Ovary (tissue), 9 donors: ENCODE results near the gene LRRC14B. TPM values are rescaled to one million over a fixed set of nuclear protein-coding genes. Genes with fewer than 3 reads are reported as not detected.

Source experiments
- DNase-seq, 5 donors: peaks; one replicate each; pipeline ENCODE4 v3.0.0-alpha.2; 2019 to 2020
- H3K27ac ChIP-seq, 2 donors: fragments of 200-600 bp; one replicate each; pipeline versions ENCODE4 v1.5.1 to v1.8.0; 2019 to 2022
- H3K27me3 ChIP-seq: fragments of 200-600 bp; one replicate; pipeline ENCODE4 v1.8.0; 2022
- H3K36me3 ChIP-seq: fragments of 200-600 bp; sonication (generic); one replicate; pipeline ENCODE4 v1.5.1; 2019
- H3K4me1 ChIP-seq: one replicate; pipeline ENCODE4 v1.8.1; 2013; ENCODE audit warnings: mild to moderate bottlenecking, moderate library complexity; ENCODE audit not compliant: insufficient read depth
- H3K4me3 ChIP-seq: fragments of 200-600 bp; sonication (generic); one replicate; pipeline ENCODE4 v1.5.1; 2017
- H3K9me3 ChIP-seq, 2 donors: fragments of 200-600 bp in 1 of 2; sonication (generic) in 1 of 2; one replicate each; pipeline versions ENCODE4 v1.5.1 to v1.8.1; 2013 to 2019; ENCODE audit warnings: mild to moderate bottlenecking in 1 of 2, moderate library complexity in 1 of 2
- CTCF ChIP-seq, 3 donors: fragments of 450-650 bp in 2 of 3; fragments of 200-600 bp in 1 of 3; IDR thresholded peaks; one replicate each; pipeline versions ENCODE4 v1.5.1 to v1.8.0; 2016 to 2022; ENCODE audit warnings: antibody characterized with exemption in 3 of 3, mild to moderate bottlenecking in 1 of 3
- EP300 ChIP-seq: sonication (generic); formaldehyde crosslinking; IDR thresholded peaks from one replicate; pipeline ENCODE4 v1.6.1; 2017; ENCODE audit warnings: antibody characterized with exemption
- POLR2A ChIP-seq: fragments of 450-650 bp; IDR thresholded peaks from one replicate; pipeline ENCODE4 v1.6.1; 2017; ENCODE audit warnings: antibody characterized with exemption, mild to moderate bottlenecking, moderate library complexity
- WGBS, 3 donors: extraction: QIAGEN DNeasy Blood & Tissue Kit in 1 of 3; methylation state at CpG; one replicate each; pipeline versions ENCODE4 v1.1.5 to v1.1.7; 2013 to 2017; 5-methylcytosine and 5-hydroxymethylcytosine counted together
- intact Hi-C, 4 donors: fragments of 100-400 bp; cut with DNase I; formaldehyde crosslinking; loops; one replicate each; pipeline versions ENCODE4 v1.11.0 to v1.15.1; 2022 to 2023
- polyA plus RNA-seq, 2 donors: library from polyadenylated mRNA; stranded (reverse); fragments of 200-250 nt in 1 of 2; fragments of 350-450 nt in 1 of 2; fragmentation: Illumina TruSeq in 1 of 2; extraction: RNeasy Lipid Tissue Mini Kit (QIAGEN cat#74804) in 1 of 2; gene quantifications; one replicate each; pipeline ENCODE4 v1.2.3, GENCODE V29; 2013 to 2014
- total RNA-seq, 7 donors: library from RNA; depleted of rRNA in 2 of 7; stranded (reverse); fragments of >200 nt in 2 of 7; fragmentation: NEBNext Ultra II Directional in 3 of 7; extraction: Animal tissue kit (Norgen Biotek cat#: 25700) in 3 of 7; gene quantifications; one replicate each; pipeline versions ENCODE4 v1.1.0 to v1.2.4, GENCODE V29; 2016 to 2023
- donor health status: DM: no; HTN: no; CAD: no; lungs with moderate emphysema.
- donor health status: DM: no; HTN: no; CAD: no.
- donor health status: Bipolar disorder and iron deficiency.
- donor health status: DM: yes; HTN: yes; CAD: no.
- donor health status: DM: no; HTN: no; CAD: no.
- donor health status: DM: yes; HTN: yes; CAD: no.

LRRC14B gene
- total and polyA plus RNA-seq, 9 donors, result 0.04 to 0.92 (median 0.38) TPM; not detected in 6

DNA sequence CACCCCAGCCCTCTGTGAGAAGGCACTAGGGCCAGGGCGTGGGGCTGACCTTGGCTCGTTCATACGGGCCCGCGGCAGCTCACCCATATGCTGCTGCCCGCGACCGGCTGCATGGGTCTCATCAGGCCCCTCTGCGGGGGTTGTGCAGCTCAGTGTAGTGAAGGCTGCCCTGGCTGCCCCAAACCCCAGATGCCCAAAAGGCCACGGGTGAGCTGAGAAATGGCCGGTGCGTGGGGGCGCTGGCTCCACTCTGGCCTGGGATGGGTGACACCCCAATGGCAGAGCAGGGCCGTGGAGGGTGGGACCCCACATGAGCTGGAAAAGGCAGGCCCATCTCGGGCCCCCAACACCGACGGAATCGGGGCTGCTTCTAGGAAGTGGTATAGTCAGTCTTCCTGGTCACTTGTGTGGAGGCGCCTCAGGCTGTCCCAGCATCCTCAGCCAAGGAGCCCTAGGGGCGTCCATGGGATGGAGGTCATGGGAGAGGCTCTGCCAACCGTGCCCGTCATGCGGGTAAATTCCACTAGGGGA, 19.4 kb upstream of the LRRC14B start:
- no peak for TF ChIP-seq POLR2A
- no peak for TF ChIP-seq EP300
- no peak for TF ChIP-seq CTCF (IDR thresholded peaks at IDR 0.05)
- Histone ChIP-seq H3K4me3 (no peak overlapping the region), H3K27ac (peak overlapping the region; percentile 67 to 89), H3K9me3 (no peaks in the 10 kb centered on the region), H3K36me3 (no peaks in the 10 kb centered on the region), H3K27me3 (no peaks in the 10 kb centered on the region), H3K4me1 (peaks cover 19% of the 10 kb centered on the region)
- intact Hi-C loops, result no loop called here
- DNase-seq, result peak in 3 of 5 donors; percentile 26 to 60 (median 52)
- 87 to 91% (median 90%) methylated on average over 13 to 23 of the region's 23 CpGs for WGBS, 3 donors

GRCh38 chr5:172421-172820, 18.9 kb upstream of the LRRC14B start:
- no peak for TF ChIP-seq POLR2A
- TF ChIP-seq EP300, result no peak
- no peak for TF ChIP-seq CTCF (IDR thresholded peaks at IDR 0.05)
- peaks cover 19% of the 10 kb centered on the region for H3K4me1 ChIP-seq
- H3K9me3 ChIP-seq, result no peaks in the 10 kb centered on the region
- intact Hi-C loops, result no loop called here
- H3K36me3 ChIP-seq, result no peaks in the 10 kb centered on the region
- WGBS, 3 donors, result 87 to 94% (median 93%) methylated on average over 13 of the region's 13 CpGs
- no peak overlapping the region for H3K4me3 ChIP-seq
- no peaks in the 10 kb centered on the region for H3K27me3 ChIP-seq
- peak in 3 of 5 donors; percentile 13 to 34 (median 22) for DNase-seq
- H3K27ac ChIP-seq, result peak overlapping the region in 1 of 2 donors; percentile 89

DNA sequence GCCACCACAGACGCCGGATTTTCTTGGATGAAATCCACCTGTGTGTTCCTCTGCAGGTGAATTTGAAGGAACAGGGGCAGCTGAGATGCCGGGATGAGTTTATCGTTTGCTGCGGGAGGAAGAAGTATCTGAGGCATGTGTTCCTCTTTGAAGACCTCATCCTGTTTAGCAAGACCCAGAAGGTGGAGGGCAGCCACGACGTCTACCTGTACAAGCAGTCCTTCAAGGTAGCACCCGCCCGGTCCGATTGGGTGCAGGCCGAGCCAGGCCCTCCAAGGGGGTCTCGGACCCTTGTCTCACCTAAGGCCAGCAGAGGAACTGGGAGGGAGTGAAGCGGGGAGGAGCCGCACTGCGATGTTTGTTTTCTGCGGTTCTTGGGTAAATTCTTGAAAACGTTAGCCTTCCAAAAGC, 18.4 kb upstream of the LRRC14B start:
- TF ChIP-seq POLR2A, result no peak
- no peak for TF ChIP-seq CTCF (IDR thresholded peaks at IDR 0.05)
- no peak for TF ChIP-seq EP300
- 79 to 85% (median 83%) methylated on average over 17 of the region's 17 CpGs for WGBS, 3 donors

GRCh38 chr5:173392-174290, 17.7 kb upstream of the LRRC14B start:
- H3K27ac ChIP-seq, result no peak overlapping the region
- H3K27me3 ChIP-seq, result no peaks in the 10 kb centered on the region
- intact Hi-C loops, result no loop called here
- H3K9me3 ChIP-seq, result no peaks in the 10 kb centered on the region
- WGBS, 3 donors, result 76 to 85% (median 82%) methylated on average over 21 to 22 of the region's 22 CpGs
- DNase-seq, result peak in 3 of 5 donors; percentile 14 to 35 (median 20)
- H3K4me3 ChIP-seq, result no peak overlapping the region
- H3K36me3 ChIP-seq, result no peaks in the 10 kb centered on the region
- TF ChIP-seq CTCF (IDR thresholded peaks at IDR 0.05) (no peak), EP300 (no peak), POLR2A (no peak)
- H3K4me1 ChIP-seq, result peaks cover 14% of the 10 kb centered on the region

More for the DNA sequence above, 18.4 kb upstream of the LRRC14B start:
- intact Hi-C loops, result no loop called here
- Histone ChIP-seq H3K36me3 (no peaks in the 10 kb centered on the region), H3K27ac (no peak overlapping the region), H3K4me3 (no peak overlapping the region), H3K27me3 (no peaks in the 10 kb centered on the region), H3K9me3 (no peaks in the 10 kb centered on the region), H3K4me1 (peaks cover 19% of the 10 kb centered on the region)
- DNase-seq, result peak in 3 of 5 donors; percentile 19 to 36 (median 28)
